MM.1S (cell line): Measurements from ENCODE around the gene ACSS1.
A peak's percentile ranks its signal among the peaks of the same experiment; 100 is the strongest.

ENCODE experiments used
- DNase-seq: peaks from one replicate; pipeline ENCODE4 v3.0.0-alpha.2; 2015
- H2AFZ ChIP-seq: fragments of 300-600 bp; sonication (generic); 2 replicates; pipeline ENCODE4 v1.6.0; 2016; ENCODE audit warnings: antibody characterized with exemption, low read length
- H3F3A ChIP-seq: fragments of 300-600 bp; sonication (generic); 2 replicates; pipeline ENCODE4 v1.6.1; 2016; ENCODE audit warnings: mild to moderate bottlenecking, antibody characterized with exemption, low read length, moderate library complexity, mixed read lengths; ENCODE audit not compliant: insufficient read depth
- H3K27ac ChIP-seq: fragments of 300-600 bp; sonication (generic); 2 replicates; pipeline ENCODE4 v1.5.1; 2016; ENCODE audit warnings: mild to moderate bottlenecking, low read length
- H3K27me3 ChIP-seq: fragments of 300-600 bp; sonication (generic); replicated peaks from 2 replicates; pipeline ENCODE4 v1.6.0; 2016; ENCODE audit warnings: low read length; ENCODE audit not compliant: insufficient read depth
- H3K36me3 ChIP-seq: fragments of 300-600 bp; sonication (generic); replicated peaks from 2 replicates; pipeline ENCODE4 v1.6.1; 2016; ENCODE audit warnings: mild to moderate bottlenecking, low read length, mixed read lengths; ENCODE audit not compliant: insufficient read depth
- H3K4me1 ChIP-seq: fragments of 300-600 bp; sonication (generic); 2 replicates; pipeline ENCODE4 v1.6.1; 2016; ENCODE audit warnings: low read length, mixed read lengths
- H3K4me2 ChIP-seq: fragments of 300-600 bp; sonication (generic); 2 replicates; pipeline ENCODE4 v1.6.0; 2016; ENCODE audit warnings: low read depth, low read length
- H3K4me3 ChIP-seq: fragments of 300-600 bp; sonication (generic); 2 replicates; pipeline ENCODE4 v1.5.1; 2016; ENCODE audit warnings: low read length, mixed read lengths
- H3K79me2 ChIP-seq: fragments of 300-600 bp; sonication (generic); 2 replicates; pipeline ENCODE4 v1.6.1; 2016; ENCODE audit warnings: mixed run types, low read length, mixed read lengths
- H3K9ac ChIP-seq: fragments of 300-600 bp; sonication (generic); 2 replicates; pipeline ENCODE4 v1.6.1; 2016; ENCODE audit warnings: low read length, mixed read lengths
- H3K9me2 ChIP-seq: fragments of 300-600 bp; sonication (generic); replicated peaks from 2 replicates; pipeline ENCODE4 v1.6.1; 2016; ENCODE audit warnings: mild to moderate bottlenecking, low read length, mixed read lengths; ENCODE audit not compliant: insufficient read depth
- H3K9me3 ChIP-seq: fragments of 300-600 bp; sonication (generic); replicated peaks from 2 replicates; pipeline ENCODE4 v1.6.1; 2016; ENCODE audit warnings: mild to moderate bottlenecking, low read length, mixed read lengths; ENCODE audit not compliant: insufficient read depth
- H4K20me1 ChIP-seq: fragments of 300-600 bp; sonication (generic); 2 replicates; pipeline ENCODE4 v1.6.1; 2016; ENCODE audit warnings: mild to moderate bottlenecking, low read length, moderate library complexity, mixed read lengths; ENCODE audit not compliant: insufficient read depth
- EZH2 ChIP-seq: fragments of 300-600 bp; sonication (generic); optimal IDR thresholded peaks from 2 replicates; pipeline ENCODE3; 2017; ENCODE audit warnings: low read depth, mild to moderate bottlenecking, antibody characterized with exemption, low read length, mixed read lengths
- EZH2phosphoT487 ChIP-seq: fragments of 300-600 bp; sonication (generic); IDR thresholded peaks from 2 replicates; pipeline ENCODE4 v1.6.1; 2018; ENCODE audit warnings: antibody characterized with exemption, low read length
- TF ChIP-seq, protein P1 (sequence below): fragments of 300-600 bp; sonication (generic); IDR thresholded peaks from 2 replicates; pipeline ENCODE4 v1.5.1; 2016; ENCODE audit warnings: antibody characterized with exemption, low read length, mixed read lengths

The ACSS1 gene

DNA sequence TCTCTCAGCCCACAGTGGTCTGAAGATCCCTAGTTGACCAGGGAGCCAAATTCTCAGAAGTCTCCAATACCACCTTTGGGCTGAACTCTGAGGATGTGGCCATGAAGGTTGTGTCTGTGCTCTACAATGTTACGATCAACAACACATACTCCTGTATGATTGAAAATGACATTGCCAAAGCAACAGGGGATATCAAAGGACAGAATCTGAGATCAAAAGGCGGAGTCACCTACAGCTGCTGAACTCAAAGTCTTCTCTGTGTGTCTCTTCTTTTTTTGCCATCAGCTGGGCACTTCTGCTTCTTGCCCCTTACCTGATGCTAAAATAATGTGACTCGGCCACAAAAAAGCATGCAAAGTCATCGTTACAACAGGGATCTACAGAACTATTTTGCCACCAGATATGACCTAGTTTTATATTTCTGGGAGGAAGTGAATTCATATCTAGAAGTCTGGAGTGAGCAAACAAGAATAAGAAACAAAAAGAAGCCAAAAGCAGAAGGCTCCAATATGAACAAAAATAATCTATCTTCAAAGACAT lies 41.7 kb upstream of the ACSS1 start:
- no peak for DNase-seq
- H3K27me3 ChIP-seq, result no peaks in the 10 kb centered on the region
- H3K9ac ChIP-seq, result no peak overlapping the region
- H3K36me3 ChIP-seq, result no peaks in the 10 kb centered on the region
- H3K9me3 ChIP-seq, result no peaks in the 10 kb centered on the region
- H2AFZ ChIP-seq, result no peak overlapping the region
- no peak overlapping the region for H3K27ac ChIP-seq
- H4K20me1 ChIP-seq, result no peaks in the 10 kb centered on the region
- H3K4me1 ChIP-seq, result no peaks in the 10 kb centered on the region
- H3K79me2 ChIP-seq, result no peaks in the 10 kb centered on the region
- no peak overlapping the region for H3K4me3 ChIP-seq
- no peaks in the 10 kb centered on the region for H3K9me2 ChIP-seq
- no peak overlapping the region for H3K4me2 ChIP-seq
- no peaks in the 10 kb centered on the region for H3F3A ChIP-seq
- no peak for TF ChIP-seq EZH2

DNA sequence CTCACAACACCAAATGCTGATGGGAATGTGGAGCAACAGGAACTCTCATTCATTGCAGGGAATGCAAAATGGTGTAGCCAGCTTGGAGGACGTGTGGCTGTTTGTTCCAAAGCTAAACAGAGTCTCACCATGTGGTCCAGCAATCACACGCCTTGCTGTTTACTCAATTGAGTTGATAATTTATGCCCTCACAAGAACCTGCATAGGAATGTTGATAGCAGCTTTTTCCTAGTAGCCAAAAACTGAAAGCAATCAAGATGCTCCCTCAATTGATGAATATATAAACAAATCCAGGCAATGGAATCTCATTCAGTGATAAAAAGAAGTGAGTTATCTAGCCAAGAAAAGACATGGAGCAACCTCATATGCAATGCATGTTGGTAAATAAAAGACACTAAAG lies 39.6 kb upstream of the ACSS1 start:
- Histone ChIP-seq H4K20me1 (no peaks in the 10 kb centered on the region), H3K9ac (no peak overlapping the region), H3K27me3 (no peaks in the 10 kb centered on the region), H3K36me3 (no peaks in the 10 kb centered on the region), H3K4me1 (no peaks in the 10 kb centered on the region), H2AFZ (no peak overlapping the region), H3K9me2 (no peaks in the 10 kb centered on the region), H3K4me3 (no peak overlapping the region), H3K27ac (no peak overlapping the region), H3K79me2 (no peaks in the 10 kb centered on the region), H3F3A (no peaks in the 10 kb centered on the region), H3K4me2 (no peak overlapping the region), H3K9me3 (no peaks in the 10 kb centered on the region)
- TF ChIP-seq EZH2phosphoT487 (no peak), EZH2 (no peak)
- TF ChIP-seq, protein P1, sequence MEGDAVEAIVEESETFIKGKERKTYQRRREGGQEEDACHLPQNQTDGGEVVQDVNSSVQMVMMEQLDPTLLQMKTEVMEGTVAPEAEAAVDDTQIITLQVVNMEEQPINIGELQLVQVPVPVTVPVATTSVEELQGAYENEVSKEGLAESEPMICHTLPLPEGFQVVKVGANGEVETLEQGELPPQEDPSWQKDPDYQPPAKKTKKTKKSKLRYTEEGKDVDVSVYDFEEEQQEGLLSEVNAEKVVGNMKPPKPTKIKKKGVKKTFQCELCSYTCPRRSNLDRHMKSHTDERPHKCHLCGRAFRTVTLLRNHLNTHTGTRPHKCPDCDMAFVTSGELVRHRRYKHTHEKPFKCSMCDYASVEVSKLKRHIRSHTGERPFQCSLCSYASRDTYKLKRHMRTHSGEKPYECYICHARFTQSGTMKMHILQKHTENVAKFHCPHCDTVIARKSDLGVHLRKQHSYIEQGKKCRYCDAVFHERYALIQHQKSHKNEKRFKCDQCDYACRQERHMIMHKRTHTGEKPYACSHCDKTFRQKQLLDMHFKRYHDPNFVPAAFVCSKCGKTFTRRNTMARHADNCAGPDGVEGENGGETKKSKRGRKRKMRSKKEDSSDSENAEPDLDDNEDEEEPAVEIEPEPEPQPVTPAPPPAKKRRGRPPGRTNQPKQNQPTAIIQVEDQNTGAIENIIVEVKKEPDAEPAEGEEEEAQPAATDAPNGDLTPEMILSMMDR, result no peak
- no peak for DNase-seq

DNA sequence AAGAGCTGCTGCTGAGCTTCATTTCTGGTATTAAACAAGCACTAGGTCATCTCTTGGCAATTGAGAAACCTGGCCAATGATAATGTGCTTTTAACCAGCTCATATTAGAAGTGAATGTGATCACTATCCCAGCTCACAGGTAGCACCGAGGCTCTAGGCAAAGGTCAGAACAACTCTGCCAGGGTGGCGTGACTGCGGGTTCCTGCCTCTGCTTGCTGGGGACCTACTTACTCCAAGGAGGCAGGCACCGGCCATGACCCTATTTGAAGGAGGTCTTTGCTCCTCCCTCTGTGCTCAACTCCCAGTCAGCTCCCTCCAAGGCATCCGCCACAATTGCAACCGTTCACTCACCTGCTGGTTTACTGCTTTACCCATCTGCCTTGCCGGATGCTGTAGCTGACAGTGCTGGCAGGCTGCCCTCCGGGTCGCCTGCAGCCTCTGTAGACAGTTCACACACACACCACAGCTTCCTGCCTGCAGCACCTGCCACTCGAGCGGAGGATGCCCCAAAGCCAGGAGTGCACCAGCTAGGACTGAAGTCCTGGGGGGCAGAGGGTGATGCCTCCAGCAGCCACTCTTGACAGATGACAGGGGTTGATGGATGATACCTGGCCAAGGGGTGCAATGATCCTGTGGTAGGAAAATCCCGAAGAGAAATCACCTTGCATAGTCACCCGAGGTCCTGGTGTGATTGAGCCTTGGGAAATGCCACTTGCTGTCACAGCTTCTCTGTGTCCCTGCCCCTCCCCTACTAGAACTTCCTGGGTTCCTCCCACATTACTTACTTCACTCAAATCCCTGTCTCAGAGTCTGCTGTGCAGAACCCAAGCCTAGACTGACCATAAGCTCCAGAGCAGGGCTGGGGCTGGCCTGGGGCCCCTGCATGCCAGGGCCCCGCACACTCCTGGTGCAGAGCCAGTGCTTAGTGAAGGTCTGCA lies 32.8 kb upstream of the ACSS1 start:
- no peak overlapping the region for H3K9ac ChIP-seq
- no peak for TF ChIP-seq EZH2phosphoT487
- TF ChIP-seq, protein P1, result no peak
- no peak for TF ChIP-seq EZH2
- no peaks in the 10 kb centered on the region for H3K36me3 ChIP-seq
- H3K9me2 ChIP-seq, result no peaks in the 10 kb centered on the region
- H3K79me2 ChIP-seq, result no peaks in the 10 kb centered on the region
- no peaks in the 10 kb centered on the region for H3K9me3 ChIP-seq
- no peaks in the 10 kb centered on the region for H3K27me3 ChIP-seq
- H3K4me3 ChIP-seq, result no peak overlapping the region
- H3K4me2 ChIP-seq, result peak overlapping the region; percentile 28; the same call in 1 of the 2 replicates
- peak; percentile 82 for DNase-seq
- H2AFZ ChIP-seq, result peak overlapping the region; percentile 27; the same call in 1 of the 2 replicates
- H3F3A ChIP-seq, result 0 out of 2 replicates have a peak, but pooled peaks cover 4% of the 10 kb centered on the region
- H3K27ac ChIP-seq, result peak overlapping the region; percentile 28; the same call in 1 of the 2 replicates
- H3K4me1 ChIP-seq, result peaks cover 7% of the 10 kb centered on the region; the same call in 1 of the 2 replicates
- H4K20me1 ChIP-seq, result no peaks in the 10 kb centered on the region

DNA sequence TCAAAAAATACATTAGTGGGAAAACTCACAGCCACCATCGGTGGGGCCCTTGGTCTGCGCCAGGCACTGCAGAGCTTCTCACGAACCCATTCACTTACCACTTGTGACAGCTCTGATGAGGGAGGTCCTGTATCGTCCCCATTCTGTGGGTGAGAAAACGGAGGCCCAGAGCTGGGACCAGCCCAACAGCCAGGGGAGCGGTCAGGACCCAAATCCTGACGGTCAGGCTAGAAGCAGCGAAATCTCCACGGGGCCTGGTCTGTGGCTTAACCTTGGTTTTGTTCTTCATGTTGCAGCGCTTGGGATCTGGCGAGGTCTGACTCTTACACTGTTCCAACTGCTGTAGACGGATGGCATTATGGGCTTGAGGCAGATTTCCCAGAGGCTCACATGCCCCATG lies 31.7 kb upstream of the ACSS1 start:
- 0 out of 2 replicates have a peak, but pooled peaks cover 4% of the 10 kb centered on the region for H3F3A ChIP-seq
- H3K27me3 ChIP-seq, result peaks cover 4% of the 10 kb centered on the region; the same call in 1 of the 2 replicates
- no peaks in the 10 kb centered on the region for H3K79me2 ChIP-seq
- peaks cover 7% of the 10 kb centered on the region; the same call in 1 of the 2 replicates for H3K4me1 ChIP-seq
- TF ChIP-seq, protein P1, result no peak
- TF ChIP-seq EZH2, result no peak
- TF ChIP-seq EZH2phosphoT487, result no peak
- H3K9ac ChIP-seq, result no peak overlapping the region
- H3K9me2 ChIP-seq, result no peaks in the 10 kb centered on the region
- no peak overlapping the region for H3K27ac ChIP-seq
- H2AFZ ChIP-seq, result no peak overlapping the region
- H4K20me1 ChIP-seq, result no peaks in the 10 kb centered on the region
- H3K4me2 ChIP-seq, result no peak overlapping the region
- no peaks in the 10 kb centered on the region for H3K9me3 ChIP-seq
- H3K36me3 ChIP-seq, result no peaks in the 10 kb centered on the region
- no peak for DNase-seq
- no peak overlapping the region for H3K4me3 ChIP-seq
